Left renal cortex interstitium (tissue), 4 donors: ENCODE data around the gene IL15. TPM values are rescaled to one million over a fixed set of nuclear protein-coding genes. Genes with fewer than 3 reads are reported as not detected.

Experiments
- DNase-seq, 4 donors: peaks; one replicate each; pipeline ENCODE4 v3.0.0-alpha.2; 2013; ENCODE audit warnings: low read depth in 4 of 4, low spot score in 2 of 4, missing footprints in 1 of 4
- polyA plus RNA-seq, 4 donors: library from polyadenylated mRNA; unstranded; fragments of 120-200 nt; gene quantifications; one replicate each; pipeline ENCODE4 v1.2.1, GENCODE V29; 2013; ENCODE audit not compliant: insufficient read length in 4 of 4

The IL15 gene
- polyA plus RNA-seq, 4 donors: 1.4 to 2.5 (median 1.9) TPM

GRCh38 chr4:141761926-141762325, 125.5 kb downstream of the IL15 start:
- DNase-seq: no peak

DNA sequence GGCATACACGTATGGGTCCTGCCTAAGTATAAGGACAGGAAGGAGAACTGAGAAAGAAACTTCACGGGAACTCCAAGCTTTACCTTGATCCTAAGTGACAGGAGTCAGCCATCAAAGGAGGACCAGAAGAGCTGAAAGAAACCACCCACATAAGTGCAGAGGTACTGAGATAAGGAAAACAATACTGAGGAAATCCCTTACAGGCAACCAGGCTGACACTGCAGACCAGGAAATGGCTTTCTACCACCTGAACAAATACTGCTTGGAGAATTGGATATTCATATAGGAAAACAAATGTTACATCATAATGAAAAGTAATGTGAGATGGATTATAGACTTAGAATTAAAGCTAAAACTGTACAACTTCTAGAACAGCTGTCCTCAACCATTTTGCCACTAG, 127.0 kb downstream of the IL15 start:
- no peak for DNase-seq

- no peak for DNase-seq
Measured at GRCh38 chr4:141768954-141769353, 132.6 kb downstream of the IL15 start.

- DNase-seq: no peak
Measured at GRCh38 chr4:141771889-141772830, 135.8 kb downstream of the IL15 start.

- no peak for DNase-seq
Measured at GRCh38 chr4:141772838-141773237, 136.5 kb downstream of the IL15 start.

DNA sequence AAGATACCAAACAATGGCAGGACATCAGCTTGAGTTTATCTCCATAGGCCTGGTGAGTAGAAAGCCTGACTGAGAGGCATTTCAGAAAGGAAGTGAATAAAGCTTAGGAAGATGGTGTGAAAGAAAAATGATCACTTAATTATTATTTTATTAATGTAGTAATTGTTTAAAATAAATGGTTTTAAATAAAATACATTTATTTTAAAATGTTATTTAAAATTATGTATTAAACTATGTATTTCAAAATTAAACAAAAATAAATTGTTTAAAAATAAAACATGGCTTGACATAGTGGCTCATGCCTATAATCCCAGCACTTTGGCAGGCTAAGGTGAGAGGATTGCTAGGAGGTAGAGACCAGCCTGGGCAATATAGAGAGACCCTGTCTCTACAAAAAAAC, 145.8 kb downstream of the IL15 start:
- DNase-seq: no peak
